ENCODE measurements around the gene CPHXL2.

Gene CPHXL2

GRCh38 chr16:75640598-75640997 is 36.2 kb downstream of the CPHXL2 start:
- DNase-seq (ENCODE audit: low spot score), result no peak

GRCh38 chr16:75635036-75635435 is 41.8 kb downstream of the CPHXL2 start:
- DNase-seq (ENCODE audit: low spot score), result no peak

- DNase-seq (ENCODE audit: low spot score), result no peak
Observed at GRCh38 chr16:75632857-75633256, 44.0 kb downstream of the CPHXL2 start.

GRCh38 chr16:75630052-75630451 is 46.8 kb downstream of the CPHXL2 start:
- no peak for DNase-seq (ENCODE audit: low spot score)

GRCh38 chr16:75629132-75629531 is 47.7 kb downstream of the CPHXL2 start:
- DNase-seq (ENCODE audit: low spot score), result no peak

- no peak for DNase-seq (ENCODE audit: low spot score)
Observed at GRCh38 chr16:75628351-75628750, 48.5 kb downstream of the CPHXL2 start.

- DNase-seq (ENCODE audit: low spot score), result no peak
Observed at GRCh38 chr16:75627851-75628250, 49.0 kb downstream of the CPHXL2 start.

GRCh38 chr16:75626806-75627205 is 50.0 kb downstream of the CPHXL2 start:
- no peak for DNase-seq (ENCODE audit: low spot score)

GRCh38 chr16:75624921-75625334 is 51.9 kb downstream of the CPHXL2 start:
- DNase-seq (ENCODE audit: low spot score), result no peak

- DNase-seq (ENCODE audit: low spot score), result peak; percentile 97
Observed at GRCh38 chr16:75622761-75623605, 53.8 kb downstream of the CPHXL2 start, which contains the start of gene ADAT1. TSS of gene ADAT1 (minus strand) at chr16:75623281. CDS start at chr16:75620799, 2,482 bp downstream.

GRCh38 chr16:75621170-75621477 is 55.7 kb downstream of the CPHXL2 start:
- no peak for DNase-seq (ENCODE audit: low spot score)

GRCh38 chr16:75620326-75621169 is 56.3 kb downstream of the CPHXL2 start:
- no peak for DNase-seq (ENCODE audit: low spot score)

GRCh38 chr16:75618780-75619179 is 58.0 kb downstream of the CPHXL2 start:
- DNase-seq (ENCODE audit: low spot score), result no peak

- no peak for DNase-seq (ENCODE audit: low spot score)
Observed at GRCh38 chr16:75617121-75617520, 59.7 kb downstream of the CPHXL2 start.

GRCh38 chr16:75616521-75617010 is 60.2 kb downstream of the CPHXL2 start:
- DNase-seq (ENCODE audit: low spot score), result no peak

- no peak for DNase-seq (ENCODE audit: low spot score)
Observed at GRCh38 chr16:75615619-75616018, 61.2 kb downstream of the CPHXL2 start.

- peak; percentile 40 for DNase-seq (ENCODE audit: low spot score)
Observed at GRCh38 chr16:75614066-75614897, 62.5 kb downstream of the CPHXL2 start.
